OCI-LY7 (cell line): Measurements from ENCODE around the gene YIPF1. TPM values are rescaled to one million over a fixed set of nuclear protein-coding genes. Genes with fewer than 3 reads are reported as not detected.

Experiments
- BruUV-seq: library from RNA; stranded (reverse); fragments of 400-500 nt; replicated peaks from 2 replicates; lab custom pipeline; 2021; lab: Mats Ljungman, UMichigan
- CTCF ChIA-PET: fragments of 300-600 bp; sonication (Branson Sonifier 250); formaldehyde crosslinking; loops from one replicate; lab custom pipeline; 2022; ENCODE audit warnings: antibody characterized with exemption; ENCODE audit not compliant: unreplicated experiment; lab: Charles Lee
- POLR2A ChIA-PET: fragments of 300-600 bp; sonication (Branson Sonifier 250); formaldehyde crosslinking; loops from one replicate; lab custom pipeline; 2022; ENCODE audit warnings: antibody characterized with exemption; lab: Charles Lee
- DNase-seq: peaks from one replicate; pipeline ENCODE4 v3.0.0-alpha.2; 2015; ENCODE audit warnings: low spot score
- H2AFZ ChIP-seq: fragments of 200-600 bp; sonication (generic), shearing (Covaris generic); 2 replicates; pipeline ENCODE4 v1.6.1; 2014; ENCODE audit warnings: mild to moderate bottlenecking, antibody characterized with exemption, low read length, moderate library complexity
- H3K27ac ChIP-seq: fragments of 200-600 bp; sonication (generic); 2 replicates; pipeline ENCODE4 v1.5.1; 2014; ENCODE audit warnings: mixed run types, low read depth, mild to moderate bottlenecking, moderate library complexity, low read length, inconsistent platforms; ENCODE audit not compliant: poor library complexity, severe bottlenecking
- H3K36me3 ChIP-seq: fragments of 200-600 bp; sonication (generic); 2 replicates; pipeline ENCODE4 v1.6.1; 2014; ENCODE audit warnings: mild to moderate bottlenecking, antibody characterized with exemption, low read length, moderate library complexity, mixed read lengths; ENCODE audit not compliant: insufficient read depth
- H3K4me1 ChIP-seq: fragments of 200-600 bp; sonication (generic); 2 replicates; pipeline ENCODE4 v1.5.1; 2014; ENCODE audit warnings: mild to moderate bottlenecking, low read length; ENCODE audit not compliant: insufficient read depth, poor library complexity, severe bottlenecking
- H3K4me2 ChIP-seq: fragments of 200-600 bp; sonication (generic); 2 replicates; pipeline ENCODE4 v1.6.1; 2014; ENCODE audit warnings: mild to moderate bottlenecking, low read length
- H3K4me3 ChIP-seq: fragments of 200-600 bp; sonication (generic); 2 replicates; pipeline ENCODE4 v1.5.1; 2014; ENCODE audit warnings: mild to moderate bottlenecking, low read depth, low read length; ENCODE audit not compliant: poor library complexity, severe bottlenecking
- H3K79me2 ChIP-seq: fragments of 200-600 bp; sonication (generic); 2 replicates; pipeline ENCODE4 v1.6.1; 2016; ENCODE audit warnings: low read depth, mild to moderate bottlenecking, low read length, moderate library complexity, mixed read lengths; ENCODE audit not compliant: insufficient read depth
- H3K9me2 ChIP-seq: fragments of 200-600 bp; sonication (generic); 2 replicates; pipeline ENCODE4 v1.6.1; 2016; ENCODE audit warnings: mild to moderate bottlenecking, low read length, mixed read lengths; ENCODE audit not compliant: insufficient read depth
- H3K9me3 ChIP-seq: fragments of 200-600 bp; sonication (generic); 2 replicates; pipeline ENCODE4 v1.6.1; 2014; ENCODE audit warnings: mild to moderate bottlenecking, mixed run types, low read length, mixed read lengths
- H4K20me1 ChIP-seq: fragments of 200-600 bp; sonication (generic); 2 replicates; pipeline ENCODE4 v1.6.1; 2014; ENCODE audit warnings: mild to moderate bottlenecking, antibody characterized with exemption, low read length, moderate library complexity, mixed read lengths; ENCODE audit not compliant: insufficient read depth
- EZH2phosphoT487 ChIP-seq: fragments of 200-600 bp; sonication (generic); IDR thresholded peaks from 2 replicates; pipeline ENCODE4 v1.6.1; 2018; ENCODE audit warnings: low read depth, borderline replicate concordance, mild to moderate bottlenecking, mixed run types, antibody characterized with exemption, low read length, moderate library complexity, mixed read lengths
- intact Hi-C: fragments of 100-400 bp; cut with micrococcal nuclease; formaldehyde crosslinking; loops from one replicate; pipeline ENCODE4 v1.10.0; 2022; ENCODE audit not compliant: unreplicated experiment
- total RNA-seq, 2 experiments: library from RNA; depleted of rRNA in 1 of 2; stranded (reverse); fragments of >200 nt in 1 of 2; shearing (Covaris generic) in 1 of 2; gene quantifications; 2 replicates each; pipeline ENCODE4 v1.2.3, GENCODE V29; 2014 to 2022
- TF ChIP-seq, protein P1 (sequence below): fragments of 200-600 bp; sonication (generic); conservative IDR thresholded peaks from 2 replicates; pipeline ENCODE4 v1.5.1; 2014; ENCODE audit warnings: mild to moderate bottlenecking, antibody characterized with exemption, low read length, moderate library complexity, mixed read lengths

The YIPF1 gene
- total RNA-seq, 2 experiments from 2014 or later = 15.0 to 16.7 TPM

DNA sequence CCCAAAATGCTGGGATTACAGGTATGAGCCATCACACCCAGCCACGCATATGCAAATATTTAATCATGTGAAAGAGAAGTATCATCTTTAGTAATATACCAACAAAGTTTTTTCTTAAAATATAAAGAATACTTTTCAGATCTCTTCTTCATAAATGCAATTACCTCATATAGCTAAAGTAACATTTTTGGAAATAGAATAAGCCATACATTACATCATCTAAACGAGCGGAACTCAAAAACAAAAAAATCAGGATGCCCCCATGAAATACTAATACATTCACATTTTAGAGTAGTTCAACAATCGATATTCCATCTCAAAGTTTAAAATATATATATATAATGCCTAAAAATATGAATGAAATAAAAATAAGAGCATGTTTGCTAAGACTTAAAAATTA is 56.2 kb downstream of the YIPF1 start:
- TF ChIP-seq, protein P1, sequence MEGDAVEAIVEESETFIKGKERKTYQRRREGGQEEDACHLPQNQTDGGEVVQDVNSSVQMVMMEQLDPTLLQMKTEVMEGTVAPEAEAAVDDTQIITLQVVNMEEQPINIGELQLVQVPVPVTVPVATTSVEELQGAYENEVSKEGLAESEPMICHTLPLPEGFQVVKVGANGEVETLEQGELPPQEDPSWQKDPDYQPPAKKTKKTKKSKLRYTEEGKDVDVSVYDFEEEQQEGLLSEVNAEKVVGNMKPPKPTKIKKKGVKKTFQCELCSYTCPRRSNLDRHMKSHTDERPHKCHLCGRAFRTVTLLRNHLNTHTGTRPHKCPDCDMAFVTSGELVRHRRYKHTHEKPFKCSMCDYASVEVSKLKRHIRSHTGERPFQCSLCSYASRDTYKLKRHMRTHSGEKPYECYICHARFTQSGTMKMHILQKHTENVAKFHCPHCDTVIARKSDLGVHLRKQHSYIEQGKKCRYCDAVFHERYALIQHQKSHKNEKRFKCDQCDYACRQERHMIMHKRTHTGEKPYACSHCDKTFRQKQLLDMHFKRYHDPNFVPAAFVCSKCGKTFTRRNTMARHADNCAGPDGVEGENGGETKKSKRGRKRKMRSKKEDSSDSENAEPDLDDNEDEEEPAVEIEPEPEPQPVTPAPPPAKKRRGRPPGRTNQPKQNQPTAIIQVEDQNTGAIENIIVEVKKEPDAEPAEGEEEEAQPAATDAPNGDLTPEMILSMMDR = no peak
- TF ChIP-seq EZH2phosphoT487 = no peak
- H2AFZ ChIP-seq = no peak overlapping the region
- no peak overlapping the region for H3K27ac ChIP-seq
- peaks cover 25% of the 10 kb centered on the region for H3K4me1 ChIP-seq
- H3K9me3 ChIP-seq = peaks cover 14% of the 10 kb centered on the region; the same call in 1 of the 2 replicates
- H4K20me1 ChIP-seq = peaks cover 23% of the 10 kb centered on the region
- peaks cover 77% of the 10 kb centered on the region for H3K79me2 ChIP-seq
- intact Hi-C loops = loop anchor here (10.0 kb wide), 1 partner anchor 1779 kb away; the partner anchor contains the start of genes BTF3L4 and TXNDC12
- H3K4me3 ChIP-seq = no peak overlapping the region
- ChIA-PET CTCF (no interaction called here), POLR2A (interaction anchor here (4.4 kb wide), 1 partner anchor 7 kb away, joined by 23 read pairs; no protein-coding TSS in a partner anchor)
- no peak for DNase-seq
- no peak overlapping the region for H3K4me2 ChIP-seq
- no TSS peak for BruUV-seq
- H3K9me2 ChIP-seq = no peaks in the 10 kb centered on the region
- peaks cover 78% of the 10 kb centered on the region for H3K36me3 ChIP-seq

DNA sequence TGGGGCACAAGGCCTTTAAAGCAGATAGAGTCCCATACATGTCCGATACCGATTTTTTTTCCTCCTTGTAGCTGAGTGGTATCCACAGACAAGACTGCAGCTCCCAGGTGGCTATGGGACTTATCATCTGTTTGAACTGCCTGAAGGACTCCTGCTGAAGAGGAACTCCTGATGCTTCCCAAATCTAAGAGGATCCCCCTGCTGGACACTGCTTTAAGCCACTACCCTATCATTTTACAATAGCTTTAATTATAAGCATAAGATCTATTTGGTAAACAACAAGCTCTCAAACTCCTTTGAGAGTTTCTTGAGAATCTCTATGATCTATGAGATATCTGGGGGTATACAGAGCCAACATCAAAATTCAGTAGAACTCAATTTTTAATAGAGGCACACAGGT is 63.2 kb downstream of the YIPF1 start:
- H3K4me2 ChIP-seq = peak overlapping the region; percentile 43
- BruUV-seq = no TSS peak
- no peak for TF ChIP-seq EZH2phosphoT487
- TF ChIP-seq, protein P1 = peak; percentile 61
- no peaks in the 10 kb centered on the region for H3K9me2 ChIP-seq
- ChIA-PET POLR2A (interaction anchor here (1.1 to 2.7 kb wide), 4 partner anchors 9 to 119 kb away, joined by 3 to 23 read pairs (median 6); partner anchors contain the start of gene IFT25), CTCF (interaction anchor here (1.0 kb wide), 1 partner anchor 9 kb away, joined by 3 read pairs; no protein-coding TSS in a partner anchor)
- no peak overlapping the region for H2AFZ ChIP-seq
- H3K36me3 ChIP-seq = peaks cover 93% of the 10 kb centered on the region
- no peak overlapping the region for H3K4me3 ChIP-seq
- peaks cover 76% of the 10 kb centered on the region for H3K79me2 ChIP-seq
- no peak for DNase-seq
- intact Hi-C loops = no loop called here
- peaks cover 16% of the 10 kb centered on the region; the same call in 1 of the 2 replicates for H4K20me1 ChIP-seq
- H3K27ac ChIP-seq = peak overlapping the region; percentile 44
- H3K4me1 ChIP-seq = peaks cover 34% of the 10 kb centered on the region
- no peaks in the 10 kb centered on the region for H3K9me3 ChIP-seq

DNA sequence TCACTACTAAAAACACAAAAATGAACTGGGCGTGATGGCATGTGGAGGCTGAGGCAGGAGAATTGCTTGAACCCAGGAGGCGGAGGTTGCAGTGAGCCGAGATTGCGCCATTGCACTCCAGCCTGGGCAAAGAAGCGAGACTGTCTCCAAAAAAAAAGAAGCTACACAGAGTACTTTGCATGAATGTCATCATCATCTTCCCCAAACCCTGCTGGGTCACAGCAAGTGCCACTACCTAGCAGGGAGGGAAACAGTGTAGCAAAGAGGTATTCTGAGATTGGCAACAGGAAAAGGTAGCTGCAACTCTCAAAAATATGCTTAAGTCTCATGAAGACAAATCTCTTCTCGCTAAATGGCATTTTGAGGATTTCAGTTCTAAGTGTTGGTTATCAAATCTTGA is 64.3 kb downstream of the YIPF1 start:
- POLR2A ChIA-PET = interaction anchor here (0.6 to 2.7 kb wide), 6 partner anchors 10 to 120 kb away, joined by 3 to 23 read pairs (median 6); partner anchors contain the start of gene IFT25
- H3K4me3 ChIP-seq = peak overlapping the region; percentile 4
- H4K20me1 ChIP-seq = peaks cover 16% of the 10 kb centered on the region; the same call in 1 of the 2 replicates
- H3K4me2 ChIP-seq = peak overlapping the region; percentile 43
- H2AFZ ChIP-seq = no peak overlapping the region
- peak; percentile 81 for DNase-seq
- H3K79me2 ChIP-seq = peaks cover 86% of the 10 kb centered on the region
- peak overlapping the region; percentile 44 for H3K27ac ChIP-seq
- TF ChIP-seq, protein P1 = no peak
- no peak for TF ChIP-seq EZH2phosphoT487
- no peaks in the 10 kb centered on the region for H3K9me3 ChIP-seq
- peaks cover 95% of the 10 kb centered on the region for H3K36me3 ChIP-seq
- intact Hi-C loops = no loop called here
- BruUV-seq = no TSS peak
- no peaks in the 10 kb centered on the region for H3K9me2 ChIP-seq
- H3K4me1 ChIP-seq = peaks cover 34% of the 10 kb centered on the region
- CTCF ChIA-PET = no interaction called here
